SK-N-SH (cell line): Measurements from ENCODE around the gene IL1R2. TPM values are rescaled to one million over a fixed set of nuclear protein-coding genes. Genes with fewer than 3 reads are reported as not detected.

Experiments used
- CTCF ChIA-PET: fragments of 300-600, 350-600 bp; formaldehyde crosslinking; extraction: SDS; loops from one replicate; lab custom pipeline; 2021; lab: Yijun Ruan, JAX
- POLR2A ChIA-PET: fragments of 350-600 bp; sonication (Branson Sonifier 250); formaldehyde crosslinking; extraction: SDS; loops from one replicate; lab custom pipeline; 2020; ENCODE audit warnings: antibody characterized with exemption, inconsistent platforms; lab: Yijun Ruan, JAX
- DNase-seq: peaks from one replicate; pipeline ENCODE4 v3.0.0; 2012
- H2AFZ ChIP-seq: fragments of 200-600 bp; sonication (generic); 2 replicates; pipeline ENCODE4 v1.8.1; 2016; ENCODE audit warnings: antibody characterized with exemption, mild to moderate bottlenecking, low read depth
- H3F3A ChIP-seq: fragments of 200-600 bp; sonication (generic); replicated peaks from 2 replicates; pipeline ENCODE3; 2016; ENCODE audit warnings: antibody characterized with exemption, mild to moderate bottlenecking; ENCODE audit not compliant: insufficient read depth
- H3K27ac ChIP-seq, 2 experiments: fragments of 200-500 bp in 1 of 2; fragments of 200-600 bp in 1 of 2; sonication (Bioruptor generic) in 1 of 2; sonication (generic), shearing (Covaris generic) in 1 of 2; 2 replicates each; pipeline versions ENCODE4 v1.5.1 to v1.6.1; 2014 to 2016; ENCODE audit warnings: low read depth in 2 of 2, inconsistent platforms in 1 of 2, low read length in 1 of 2, mild to moderate bottlenecking in 1 of 2, mixed read lengths in 1 of 2
- H3K27me3 ChIP-seq: fragments of 200-600 bp; sonication (generic), shearing (Covaris generic); 2 replicates; pipeline ENCODE4 v1.6.1; 2016; ENCODE audit warnings: mixed run types; ENCODE audit not compliant: insufficient read depth
- H3K36me3 ChIP-seq, 2 experiments: fragments of 200-500 bp in 1 of 2; fragments of 200-600 bp in 1 of 2; sonication (Bioruptor generic) in 1 of 2; sonication (generic) in 1 of 2; replicated peaks in 1 of 2; 2 replicates each; pipeline versions ENCODE3 to v1.5.1; 2014 to 2016; ENCODE audit warnings: low read length in 1 of 2, mild to moderate bottlenecking in 1 of 2; ENCODE audit not compliant: insufficient read depth in 2 of 2, control insufficient read depth in 1 of 2
- H3K4me1 ChIP-seq, 2 experiments: fragments of 200-500 bp in 1 of 2; fragments of 200-600 bp in 1 of 2; sonication (Bioruptor generic) in 1 of 2; sonication (generic), shearing (Covaris generic) in 1 of 2; 2 replicates each; pipeline versions ENCODE4 v1.5.1 to v1.6.1; 2014 to 2016; ENCODE audit warnings: low read depth in 1 of 2, low read length in 1 of 2, mixed run types in 1 of 2; ENCODE audit not compliant: insufficient read depth in 2 of 2, control insufficient read depth in 1 of 2
- H3K4me2 ChIP-seq: fragments of 200-600 bp; sonication (generic), shearing (Covaris generic); 2 replicates; pipeline ENCODE4 v1.6.1; 2017; ENCODE audit warnings: mixed run types
- H3K4me3 ChIP-seq, 2 experiments: fragments of 200-500 bp in 1 of 2; fragments of 200-600 bp in 1 of 2; sonication (Bioruptor generic) in 1 of 2; sonication (generic), shearing (Covaris generic) in 1 of 2; 2 replicates each; pipeline versions ENCODE4 v1.5.1 to v1.8.1; 2014 to 2016; ENCODE audit warnings: low read depth in 2 of 2, inconsistent platforms in 1 of 2, low read length in 1 of 2, mild to moderate bottlenecking in 1 of 2, mixed read lengths in 1 of 2, moderate library complexity in 1 of 2
- H3K79me2 ChIP-seq: fragments of 200-600 bp; sonication (generic); 2 replicates; pipeline ENCODE4 v1.8.1; 2017; ENCODE audit warnings: mild to moderate bottlenecking; ENCODE audit not compliant: insufficient read depth
- H3K9ac ChIP-seq: fragments of 200-600 bp; sonication (generic); 2 replicates; pipeline ENCODE4 v1.6.1; 2017; ENCODE audit warnings: mixed run types
- H3K9me2 ChIP-seq: fragments of 200-600 bp; sonication (generic); 2 replicates; pipeline ENCODE4 v1.6.1; 2017; ENCODE audit warnings: mixed run types
- H3K9me3 ChIP-seq: fragments of 200-600 bp; sonication (generic); 2 replicates; pipeline ENCODE4 v1.6.1; 2017; ENCODE audit warnings: mixed run types, mild to moderate bottlenecking, moderate library complexity
- H4K20me1 ChIP-seq: fragments of 200-600 bp; sonication (generic); 2 replicates; pipeline ENCODE4 v1.6.1; 2017; ENCODE audit warnings: mild to moderate bottlenecking, mixed run types; ENCODE audit not compliant: insufficient read depth
- EZH2phosphoT487 ChIP-seq: fragments of 200-600 bp; sonication (generic); IDR thresholded peaks from 2 replicates; pipeline ENCODE4 v1.6.1; 2017; ENCODE audit warnings: low read depth, mixed run types, mild to moderate bottlenecking, antibody characterized with exemption, moderate library complexity, borderline replicate concordance
- NFIC ChIP-seq: IDR thresholded peaks from 2 replicates; pipeline ENCODE4 v1.4.0; 2012; ENCODE audit warnings: borderline replicate concordance
- POLR2AphosphoS5 ChIP-seq: IDR thresholded peaks from 2 replicates; pipeline ENCODE4 v1.6.1; 2012; ENCODE audit warnings: low read depth, low read length
- RAD21 ChIP-seq: IDR thresholded peaks from 2 replicates; pipeline ENCODE4 v1.6.1; 2012; ENCODE audit warnings: mild to moderate bottlenecking, low read length
- SIN3A ChIP-seq: IDR thresholded peaks from 2 replicates; pipeline ENCODE4 v1.6.1; 2012; ENCODE audit warnings: low read depth, mild to moderate bottlenecking, low read length, moderate library complexity, borderline replicate concordance
- SMC3 ChIP-seq: IDR thresholded peaks from 2 replicates; pipeline ENCODE4 v1.6.1; 2012; ENCODE audit warnings: low read depth, low read length, improper control_type of control experiment
- TAF1 ChIP-seq: IDR thresholded peaks from 2 replicates; pipeline ENCODE4 v1.6.1; 2012; ENCODE audit warnings: low read depth, mild to moderate bottlenecking, low read length, moderate library complexity, borderline replicate concordance
- WGBS: methylation state at CpG from one replicate; pipeline ENCODE4 v1.1.6; 2017; ENCODE audit warnings: low lambda C conversion rate; 5-methylcytosine and 5-hydroxymethylcytosine counted together
- polyA plus RNA-seq, 3 experiments: library from polyadenylated mRNA; depleted of rRNA; stranded (reverse); fragments of >200 nt; gene quantifications; 2 replicates each; pipeline ENCODE4 v1.2.3, GENCODE V29; 2012
- TF ChIP-seq, protein P1 (sequence below): fragments of 200-600 bp; sonication (generic); IDR thresholded peaks from 2 replicates; pipeline ENCODE4 v1.6.1; 2017; ENCODE audit warnings: antibody characterized with exemption, mild to moderate bottlenecking, moderate library complexity
- TF ChIP-seq, protein P2 (sequence below): IDR thresholded peaks from 2 replicates; pipeline ENCODE4 v1.4.0; 2012; ENCODE audit warnings: low read depth, borderline replicate concordance
- TF ChIP-seq, protein P3 (sequence below): IDR thresholded peaks from 2 replicates; pipeline ENCODE4 v1.6.1; 2012; ENCODE audit warnings: mild to moderate bottlenecking, low read depth, low read length, moderate library complexity

The IL1R2 gene
- polyA plus RNA-seq, 1 of the 3 experiments (the other 2 are of a cell fraction): 0.16 TPM

DNA sequence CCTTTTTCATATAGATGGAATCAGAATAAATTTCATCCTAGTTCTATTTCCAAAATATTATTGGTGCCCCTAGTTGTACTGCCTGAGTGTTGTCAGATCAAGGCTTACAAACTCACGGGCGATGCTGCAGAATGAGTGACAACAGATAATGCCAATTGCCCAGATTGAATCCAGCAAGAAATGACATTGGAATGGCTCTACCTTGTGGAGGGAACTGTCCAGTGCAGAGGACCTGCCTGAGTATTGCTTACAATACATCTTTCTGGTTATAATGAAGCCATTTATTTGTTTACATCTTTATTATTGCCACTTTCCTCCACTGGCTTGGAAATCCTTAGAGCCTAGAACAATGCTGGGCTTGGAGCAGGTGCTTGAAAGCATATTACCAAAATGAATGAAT lies 7.8 kb upstream of the IL1R2 start:
- Histone ChIP-seq H3F3A (no peaks in the 10 kb centered on the region), H3K79me2 (no peaks in the 10 kb centered on the region), H3K4me1 (peaks cover 0 to 2% of the 10 kb centered on the region in 2 experiments; a peak in 1 of 4 replicates), H2AFZ (no peak overlapping the region), H3K9me3 (no peaks in the 10 kb centered on the region), H3K27ac (no peak overlapping the region), H3K4me3 (no peak overlapping the region), H3K9me2 (no peaks in the 10 kb centered on the region), H3K4me2 (no peak overlapping the region), H4K20me1 (no peaks in the 10 kb centered on the region), H3K9ac (no peak overlapping the region), H3K27me3 (no peaks in the 10 kb centered on the region; the same call in 1 of the 2 replicates), H3K36me3 (no peaks in the 10 kb centered on the region)
- DNase-seq: peak; percentile 33
- TF ChIP-seq POLR2AphosphoS5 (no peak), SMC3 (peak; percentile 11; the same call in 1 of the 2 replicates), RAD21 (peak; percentile 45), EZH2phosphoT487 (no peak), NFIC (no peak)
- TF ChIP-seq, protein P1, sequence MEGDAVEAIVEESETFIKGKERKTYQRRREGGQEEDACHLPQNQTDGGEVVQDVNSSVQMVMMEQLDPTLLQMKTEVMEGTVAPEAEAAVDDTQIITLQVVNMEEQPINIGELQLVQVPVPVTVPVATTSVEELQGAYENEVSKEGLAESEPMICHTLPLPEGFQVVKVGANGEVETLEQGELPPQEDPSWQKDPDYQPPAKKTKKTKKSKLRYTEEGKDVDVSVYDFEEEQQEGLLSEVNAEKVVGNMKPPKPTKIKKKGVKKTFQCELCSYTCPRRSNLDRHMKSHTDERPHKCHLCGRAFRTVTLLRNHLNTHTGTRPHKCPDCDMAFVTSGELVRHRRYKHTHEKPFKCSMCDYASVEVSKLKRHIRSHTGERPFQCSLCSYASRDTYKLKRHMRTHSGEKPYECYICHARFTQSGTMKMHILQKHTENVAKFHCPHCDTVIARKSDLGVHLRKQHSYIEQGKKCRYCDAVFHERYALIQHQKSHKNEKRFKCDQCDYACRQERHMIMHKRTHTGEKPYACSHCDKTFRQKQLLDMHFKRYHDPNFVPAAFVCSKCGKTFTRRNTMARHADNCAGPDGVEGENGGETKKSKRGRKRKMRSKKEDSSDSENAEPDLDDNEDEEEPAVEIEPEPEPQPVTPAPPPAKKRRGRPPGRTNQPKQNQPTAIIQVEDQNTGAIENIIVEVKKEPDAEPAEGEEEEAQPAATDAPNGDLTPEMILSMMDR: peak; percentile 40
- TF ChIP-seq, protein P2, sequence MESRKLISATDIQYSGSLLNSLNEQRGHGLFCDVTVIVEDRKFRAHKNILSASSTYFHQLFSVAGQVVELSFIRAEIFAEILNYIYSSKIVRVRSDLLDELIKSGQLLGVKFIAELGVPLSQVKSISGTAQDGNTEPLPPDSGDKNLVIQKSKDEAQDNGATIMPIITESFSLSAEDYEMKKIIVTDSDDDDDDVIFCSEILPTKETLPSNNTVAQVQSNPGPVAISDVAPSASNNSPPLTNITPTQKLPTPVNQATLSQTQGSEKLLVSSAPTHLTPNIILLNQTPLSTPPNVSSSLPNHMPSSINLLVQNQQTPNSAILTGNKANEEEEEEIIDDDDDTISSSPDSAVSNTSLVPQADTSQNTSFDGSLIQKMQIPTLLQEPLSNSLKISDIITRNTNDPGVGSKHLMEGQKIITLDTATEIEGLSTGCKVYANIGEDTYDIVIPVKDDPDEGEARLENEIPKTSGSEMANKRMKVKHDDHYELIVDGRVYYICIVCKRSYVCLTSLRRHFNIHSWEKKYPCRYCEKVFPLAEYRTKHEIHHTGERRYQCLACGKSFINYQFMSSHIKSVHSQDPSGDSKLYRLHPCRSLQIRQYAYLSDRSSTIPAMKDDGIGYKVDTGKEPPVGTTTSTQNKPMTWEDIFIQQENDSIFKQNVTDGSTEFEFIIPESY: no peak
- TF ChIP-seq, protein P3, sequence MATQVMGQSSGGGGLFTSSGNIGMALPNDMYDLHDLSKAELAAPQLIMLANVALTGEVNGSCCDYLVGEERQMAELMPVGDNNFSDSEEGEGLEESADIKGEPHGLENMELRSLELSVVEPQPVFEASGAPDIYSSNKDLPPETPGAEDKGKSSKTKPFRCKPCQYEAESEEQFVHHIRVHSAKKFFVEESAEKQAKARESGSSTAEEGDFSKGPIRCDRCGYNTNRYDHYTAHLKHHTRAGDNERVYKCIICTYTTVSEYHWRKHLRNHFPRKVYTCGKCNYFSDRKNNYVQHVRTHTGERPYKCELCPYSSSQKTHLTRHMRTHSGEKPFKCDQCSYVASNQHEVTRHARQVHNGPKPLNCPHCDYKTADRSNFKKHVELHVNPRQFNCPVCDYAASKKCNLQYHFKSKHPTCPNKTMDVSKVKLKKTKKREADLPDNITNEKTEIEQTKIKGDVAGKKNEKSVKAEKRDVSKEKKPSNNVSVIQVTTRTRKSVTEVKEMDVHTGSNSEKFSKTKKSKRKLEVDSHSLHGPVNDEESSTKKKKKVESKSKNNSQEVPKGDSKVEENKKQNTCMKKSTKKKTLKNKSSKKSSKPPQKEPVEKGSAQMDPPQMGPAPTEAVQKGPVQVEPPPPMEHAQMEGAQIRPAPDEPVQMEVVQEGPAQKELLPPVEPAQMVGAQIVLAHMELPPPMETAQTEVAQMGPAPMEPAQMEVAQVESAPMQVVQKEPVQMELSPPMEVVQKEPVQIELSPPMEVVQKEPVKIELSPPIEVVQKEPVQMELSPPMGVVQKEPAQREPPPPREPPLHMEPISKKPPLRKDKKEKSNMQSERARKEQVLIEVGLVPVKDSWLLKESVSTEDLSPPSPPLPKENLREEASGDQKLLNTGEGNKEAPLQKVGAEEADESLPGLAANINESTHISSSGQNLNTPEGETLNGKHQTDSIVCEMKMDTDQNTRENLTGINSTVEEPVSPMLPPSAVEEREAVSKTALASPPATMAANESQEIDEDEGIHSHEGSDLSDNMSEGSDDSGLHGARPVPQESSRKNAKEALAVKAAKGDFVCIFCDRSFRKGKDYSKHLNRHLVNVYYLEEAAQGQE: 0 out of 2 replicates have a peak, but pooled peaks have one; percentile 15
- WGBS: 64% methylated on average over 2 of the region's 2 CpGs
- ChIA-PET POLR2A (no interaction called here), CTCF (interaction anchor here (1.1 to 1.9 kb wide), 2 partner anchors 22 to 257 kb away, joined by 4 to 5 read pairs; no protein-coding TSS in a partner anchor)

DNA sequence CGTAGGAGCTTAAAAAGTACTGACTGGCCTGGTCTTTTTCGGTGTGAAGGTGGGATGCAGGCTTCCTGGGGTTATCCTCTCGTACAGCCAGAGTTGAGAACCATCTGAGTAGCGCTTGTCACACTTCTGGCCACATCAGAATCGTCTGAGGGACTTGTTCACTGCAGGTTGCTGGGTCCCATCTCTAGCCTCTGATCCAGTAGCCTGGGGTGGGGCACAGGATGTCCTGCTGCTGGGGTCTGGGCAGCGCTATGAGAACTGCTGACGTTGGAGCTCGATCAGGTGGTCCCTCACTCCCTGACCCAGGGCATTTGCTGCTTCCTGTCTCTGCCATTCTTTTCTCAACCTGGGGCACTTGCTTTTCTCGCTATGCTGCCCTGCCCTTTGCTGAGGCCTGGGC lies 7.1 kb upstream of the IL1R2 start:
- Histone ChIP-seq H3K9me3 (no peaks in the 10 kb centered on the region), H3K27me3 (peaks cover 4% of the 10 kb centered on the region; the same call in 1 of the 2 replicates), H3K36me3 (no peaks in the 10 kb centered on the region), H3K4me2 (no peak overlapping the region), H2AFZ (no peak overlapping the region), H4K20me1 (no peaks in the 10 kb centered on the region), H3K27ac (no peak overlapping the region), H3K9me2 (no peaks in the 10 kb centered on the region), H3K4me3 (no peak overlapping the region), H3K79me2 (no peaks in the 10 kb centered on the region), H3F3A (no peaks in the 10 kb centered on the region), H3K4me1 (peaks cover 0 to 2% of the 10 kb centered on the region in 2 experiments; a peak in 1 of 4 replicates), H3K9ac (no peak overlapping the region)
- CTCF ChIA-PET: interaction anchor here (1.1 to 1.9 kb wide), 2 partner anchors 22 to 256 kb away, joined by 4 to 5 read pairs; no protein-coding TSS in a partner anchor
- no peak for TF ChIP-seq TAF1
- TF ChIP-seq SIN3A: no peak
- DNase-seq: no peak
- 63% methylated on average over 6 of the region's 9 CpGs for WGBS
- POLR2A ChIA-PET: no interaction called here
